Frontal cortex (tissue), 4 donors: ENCODE data around the gene ADAMTS8. TPM values are rescaled to one million over a fixed set of nuclear protein-coding genes. Genes with fewer than 3 reads are reported as not detected.

Source experiments
- DNase-seq, 2 donors: peaks; one replicate each; pipeline ENCODE4 v3.0.0; 2012; ENCODE audit warnings: low spot score in 2 of 2
- FAIRE-seq: peaks from 2 replicates; lab custom pipeline; 2012; peaks lifted over from hg19 to GRCh38; lab: Jason Lieb, UNC
- total RNA-seq: library from RNA; depleted of rRNA; stranded (reverse); fragments of >200 nt; gene quantifications from one replicate; pipeline ENCODE4 v1.2.3, GENCODE V29; 2014
- donor health status: control.
- donor health status: control.
- donor health status: control.

Gene ADAMTS8
- total RNA-seq, 1 donor from 2014 or later: 2.4 TPM

DNA sequence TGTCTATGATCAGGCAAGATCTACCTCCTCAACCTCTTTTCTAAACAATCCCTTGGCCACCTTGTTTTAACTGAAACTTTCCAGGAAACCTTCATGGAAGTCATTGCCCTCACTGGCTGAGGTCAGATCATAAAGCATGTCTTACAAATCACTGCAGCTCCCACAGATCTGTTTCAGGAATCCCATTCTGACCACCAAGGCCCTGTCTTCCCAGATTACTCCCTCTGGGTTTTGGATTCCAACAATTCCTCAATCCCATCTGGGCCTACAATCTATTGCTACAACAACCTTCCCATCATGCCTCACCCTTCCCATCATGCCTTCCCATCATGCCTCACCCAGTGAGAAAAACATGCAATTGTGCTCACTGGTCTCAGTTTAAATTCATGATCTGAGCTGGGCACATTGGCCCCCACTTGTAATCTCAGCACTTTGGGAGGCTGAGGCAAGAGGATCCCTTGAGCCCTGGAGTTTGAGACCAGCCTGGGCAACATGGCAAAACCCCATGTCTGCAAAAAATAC is 35.9 kb upstream of the ADAMTS8 start:
- no peak for FAIRE-seq

GRCh38 chr11:130462931-130463330 is 34.5 kb upstream of the ADAMTS8 start:
- no peak for DNase-seq
- FAIRE-seq: no peak

More for the DNA sequence above, 35.9 kb upstream of the ADAMTS8 start:
- no peak for DNase-seq

DNA sequence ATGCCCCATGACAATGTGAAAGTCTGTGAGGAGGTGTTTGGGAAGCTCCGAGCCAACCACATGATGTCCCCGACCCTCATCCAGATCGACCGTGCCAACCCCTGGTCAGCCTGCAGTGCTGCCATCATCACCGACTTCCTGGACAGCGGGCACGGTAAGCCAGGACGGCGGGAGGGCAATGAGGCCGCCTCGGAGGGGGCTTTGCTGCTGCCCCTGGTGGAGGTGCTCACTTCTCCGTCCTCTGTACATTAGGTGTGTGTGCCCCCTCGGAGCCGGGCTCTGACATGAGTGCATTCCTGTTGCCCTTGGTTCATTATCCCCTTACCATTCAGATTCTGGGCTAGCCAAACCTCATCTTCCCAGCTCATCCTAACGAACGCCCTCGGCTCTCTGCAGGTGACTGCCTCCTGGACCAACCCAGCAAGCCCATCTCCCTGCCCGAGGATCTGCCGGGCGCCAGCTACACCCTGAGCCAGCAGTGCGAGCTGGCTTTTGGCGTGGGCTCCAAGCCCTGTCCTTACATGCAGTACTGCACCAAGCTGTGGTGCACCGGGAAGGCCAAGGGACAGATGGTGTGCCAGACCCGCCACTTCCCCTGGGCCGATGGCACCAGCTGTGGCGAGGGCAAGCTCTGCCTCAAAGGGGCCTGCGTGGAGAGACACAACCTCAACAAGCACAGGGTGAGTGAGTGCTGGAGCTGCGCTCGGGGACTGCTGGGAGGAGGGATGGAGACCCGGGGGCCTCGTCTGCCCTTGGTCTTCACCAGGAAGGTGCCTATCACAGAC is 33.9 kb upstream of the ADAMTS8 start:
- DNase-seq (no peak), FAIRE-seq (no peak)

DNA sequence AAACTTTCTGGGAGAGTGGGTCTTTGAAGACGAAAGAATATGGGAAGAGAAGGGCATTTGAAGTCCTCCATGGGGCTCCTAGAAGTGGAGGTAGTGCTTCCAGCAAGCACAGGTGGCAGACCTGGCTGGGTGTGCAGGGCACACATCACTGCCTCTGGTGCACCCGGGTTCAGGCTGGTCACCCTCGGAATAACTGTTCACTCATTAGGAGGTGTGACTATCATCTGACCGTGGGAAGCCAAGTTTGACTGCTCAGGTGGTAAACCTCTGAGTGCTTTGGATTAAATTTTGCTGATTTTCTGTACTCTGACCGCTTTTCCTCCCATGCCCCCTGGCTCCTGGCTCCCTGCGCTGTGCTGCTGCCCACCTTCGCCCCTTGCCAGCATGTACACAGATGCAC is 31.1 kb upstream of the ADAMTS8 start:
- FAIRE-seq (no peak), DNase-seq (no peak)

DNA sequence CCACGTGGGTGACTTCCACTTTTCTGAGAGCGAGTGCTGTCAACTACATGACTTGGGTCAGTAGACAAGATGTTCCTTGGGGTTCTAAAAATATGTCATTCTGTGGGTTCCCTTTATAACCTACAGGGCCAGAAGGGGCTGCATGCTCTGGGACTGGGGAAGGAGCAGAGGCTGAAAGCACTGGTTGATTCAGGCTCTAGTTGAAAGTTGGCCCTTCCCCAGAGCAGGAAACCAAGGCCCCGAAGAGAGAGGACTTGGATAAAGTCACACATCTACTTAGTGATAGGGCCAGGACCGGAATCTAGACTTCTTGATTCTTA is 30.0 kb upstream of the ADAMTS8 start:
- DNase-seq (no peak), FAIRE-seq (no peak)

DNA sequence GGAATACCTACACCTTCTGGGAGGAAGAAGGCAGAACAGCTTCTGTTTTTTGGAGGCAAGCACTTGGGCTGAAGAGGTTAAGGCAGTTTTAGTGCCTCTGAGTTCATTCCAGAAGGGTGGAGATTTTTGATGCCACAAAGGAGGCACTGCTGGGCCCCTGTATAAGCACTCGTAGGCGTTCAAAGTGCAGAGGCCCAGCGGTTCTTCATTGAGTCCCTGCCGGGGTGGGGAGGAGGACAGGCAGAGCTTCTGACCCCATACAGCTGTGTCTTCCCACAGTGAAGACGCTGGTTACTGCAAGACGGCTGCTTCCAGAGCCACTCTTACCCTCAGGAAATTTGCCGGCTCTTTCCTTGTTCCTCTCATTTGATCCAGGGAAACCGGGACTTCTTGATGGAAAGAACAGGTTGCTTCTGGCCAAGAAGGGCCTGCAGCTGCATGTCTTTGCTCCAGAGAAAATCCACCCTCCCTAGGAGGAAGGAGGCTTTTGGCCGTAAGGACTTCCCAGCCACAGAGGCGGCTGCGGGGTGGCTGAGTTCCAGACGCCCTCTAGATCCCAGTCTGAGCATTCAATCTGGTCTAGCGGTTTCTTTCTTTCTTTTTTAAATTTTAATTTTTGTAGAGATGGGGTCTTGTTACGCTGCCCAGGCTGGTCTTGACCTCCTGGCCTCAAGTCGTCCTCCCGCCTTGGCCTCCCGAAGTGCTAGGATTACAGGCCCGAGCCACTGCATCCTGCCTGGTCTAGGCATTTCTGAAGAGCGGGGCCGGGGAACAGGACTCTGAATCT is 29.4 kb upstream of the ADAMTS8 start:
- DNase-seq (no peak), FAIRE-seq (no peak)

DNA sequence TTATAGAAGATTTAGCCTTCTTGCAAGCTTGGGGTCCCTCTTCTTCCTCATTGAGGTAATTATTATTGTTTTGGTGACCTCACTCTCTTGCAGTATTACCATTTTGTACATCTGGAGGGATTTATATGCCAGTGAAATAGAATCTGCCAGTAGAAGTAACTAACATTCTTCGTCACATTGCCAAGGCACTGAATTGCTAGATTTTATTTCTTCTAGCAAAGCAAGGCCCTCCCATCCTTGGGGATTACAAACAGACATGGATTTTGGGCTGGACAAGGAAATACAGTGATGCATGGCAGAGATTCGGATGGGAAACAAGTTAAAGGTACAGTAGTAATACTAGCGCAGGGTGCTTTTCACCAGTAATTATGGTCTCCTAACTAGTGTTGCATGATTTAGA is 27.9 kb upstream of the ADAMTS8 start:
- FAIRE-seq (no peak), DNase-seq (no peak)

- no peak for DNase-seq
- no peak for FAIRE-seq
These were observed 27.2 kb upstream of the ADAMTS8 start for GRCh38 chr11:130455483-130456127.

GRCh38 chr11:130454491-130455252 is 26.3 kb upstream of the ADAMTS8 start:
- DNase-seq (no peak), FAIRE-seq (no peak)

DNA sequence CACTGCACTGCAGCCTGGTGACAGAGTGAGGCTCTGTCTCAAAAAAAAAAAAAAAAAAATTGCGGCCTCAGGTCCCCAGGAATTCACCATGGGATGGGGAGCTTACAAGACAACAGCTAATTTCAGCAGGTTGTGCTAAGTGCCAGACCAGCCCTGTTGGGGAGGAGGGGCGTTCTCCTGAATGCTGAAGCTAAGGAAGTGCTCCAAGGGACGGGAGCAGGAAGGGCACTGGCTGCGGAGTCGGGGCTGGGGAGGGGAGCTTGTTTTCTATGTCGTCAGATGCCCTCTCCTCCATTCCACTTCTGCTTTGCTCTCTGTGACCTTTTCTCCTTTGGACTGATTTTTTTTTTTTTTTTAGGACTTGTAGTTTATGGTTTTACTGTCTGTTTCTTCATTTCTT is 24.5 kb upstream of the ADAMTS8 start:
- FAIRE-seq (no peak), DNase-seq (no peak)

DNA sequence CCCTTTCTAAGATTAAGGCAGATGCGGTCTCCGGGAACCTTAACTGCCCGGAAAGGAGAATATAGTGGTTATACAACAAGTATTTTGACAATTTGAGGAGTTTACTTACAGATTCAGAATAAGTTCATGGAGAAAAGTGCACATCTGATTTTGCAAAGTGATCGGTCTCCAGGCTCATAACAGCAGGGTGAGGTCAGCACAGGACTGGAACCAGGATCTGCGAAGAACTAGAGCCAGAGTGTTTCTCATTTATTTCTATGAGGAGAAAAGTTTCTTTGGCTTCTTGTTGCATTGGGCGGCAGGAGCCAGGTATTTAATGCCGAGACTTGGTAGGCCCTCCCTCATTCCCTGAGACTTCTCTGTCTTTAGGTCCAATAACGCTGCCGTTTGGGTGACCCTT is 23.8 kb upstream of the ADAMTS8 start:
- DNase-seq (no peak), FAIRE-seq (no peak)

DNA sequence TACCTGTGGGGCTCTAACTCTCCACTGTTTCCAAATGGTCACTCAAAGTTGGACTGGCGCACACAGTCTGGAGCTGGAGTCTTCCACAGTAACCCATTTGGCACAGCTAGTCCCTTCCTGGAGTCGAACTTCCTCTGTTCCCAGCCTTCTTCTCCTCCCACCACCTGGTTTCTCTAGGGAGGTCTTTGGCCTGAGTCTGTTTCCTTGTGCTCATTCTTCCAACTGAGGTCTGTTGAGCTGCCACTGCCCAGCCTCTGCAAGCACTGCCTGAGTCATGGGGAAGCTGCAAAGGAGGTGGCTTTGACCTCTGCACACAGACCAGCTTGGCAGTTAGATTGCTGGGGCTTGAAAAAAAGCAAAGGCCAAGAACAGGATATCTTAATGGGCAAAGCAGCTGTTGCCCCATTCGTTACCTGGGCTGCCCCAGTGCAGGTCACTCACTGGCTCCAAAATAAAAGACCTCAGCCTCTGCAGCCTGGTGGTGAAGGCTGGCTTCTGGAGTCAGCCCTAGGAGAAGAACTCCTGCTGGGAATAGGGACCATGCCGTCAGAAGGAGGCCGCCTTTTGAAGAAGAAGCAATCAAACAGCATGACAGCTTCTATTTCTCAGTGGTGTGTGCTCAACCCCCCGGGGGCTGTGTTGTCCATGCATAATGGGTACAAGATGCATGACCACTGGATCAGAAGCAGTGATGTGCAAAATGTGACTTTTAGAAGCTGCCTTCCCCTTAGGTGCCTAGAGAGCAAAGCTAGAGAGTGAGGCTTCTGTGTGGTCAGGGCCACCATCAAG is 23.0 kb upstream of the ADAMTS8 start:
- no peak for FAIRE-seq
- no peak for DNase-seq

- DNase-seq: peak in 1 of 2 donors; percentile 61
- FAIRE-seq: no peak
These were observed 21.8 kb upstream of the ADAMTS8 start for GRCh38 chr11:130449996-130450769.

- FAIRE-seq (no peak), DNase-seq (no peak)
These were observed 21.0 kb upstream of the ADAMTS8 start for GRCh38 chr11:130449310-130449990.

- no peak for FAIRE-seq
- peak; percentile 50 to 62 for DNase-seq
These were observed 20.3 kb upstream of the ADAMTS8 start, which contains the start of gene ADAMTS15 for GRCh38 chr11:130448416-130449309. Gene ADAMTS15, plus strand, starts transcription at chr11:130448645. Its CDS starts 329 bp downstream, at chr11:130448974.

DNA sequence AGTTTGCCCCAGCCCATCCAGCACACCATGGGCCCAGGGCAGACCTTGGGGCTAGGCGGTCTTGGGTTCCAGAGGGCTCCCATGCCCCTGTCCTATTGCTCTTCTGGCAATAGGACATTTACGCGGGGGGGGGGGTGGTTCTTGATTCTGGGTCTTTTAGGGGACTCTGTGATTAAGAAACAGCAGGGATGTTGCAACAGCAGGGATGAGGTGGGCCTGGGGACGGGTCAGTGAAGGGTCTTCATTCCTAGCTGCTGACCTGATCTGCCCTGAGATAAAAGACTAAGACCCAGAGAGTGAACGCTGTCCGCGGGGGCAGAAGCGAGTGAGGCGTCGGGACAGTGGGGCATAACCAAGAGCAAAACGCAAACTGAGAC is 19.6 kb upstream of the ADAMTS8 start:
- FAIRE-seq (no peak), DNase-seq (no peak)

DNA sequence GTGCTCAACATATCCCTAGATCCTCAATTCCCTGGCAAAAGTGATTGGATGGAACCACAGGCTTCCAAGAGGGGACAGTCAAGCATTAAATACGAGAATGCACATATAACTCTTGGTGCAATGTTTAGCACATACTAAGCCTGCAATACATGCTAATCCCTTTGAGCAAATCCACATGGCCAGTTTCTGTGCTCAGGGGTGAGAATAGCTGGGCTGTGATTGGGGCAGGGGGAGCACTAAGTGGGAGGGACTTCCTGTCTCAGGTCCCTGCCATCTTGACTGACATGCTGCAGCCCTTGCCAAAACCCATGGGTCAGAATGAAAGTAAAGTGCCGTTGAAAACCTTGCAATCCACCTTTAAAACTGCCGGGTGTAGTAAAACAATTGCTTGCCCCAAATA is 17.4 kb upstream of the ADAMTS8 start:
- FAIRE-seq (no peak), DNase-seq (no peak)
